Spleen (tissue), 11 donors: ENCODE measurements around the gene HSBP1. TPM values are rescaled to one million over a fixed set of nuclear protein-coding genes. Genes with fewer than 3 reads are reported as not detected.

Source experiments
- DNase-seq: peaks from one replicate; pipeline ENCODE4 v3.0.0-alpha.2; 2020
- H3K27ac ChIP-seq, 8 donors: fragments of 200-600 bp; sonication (generic) in 7 of 8; 1 replicate in 4 of 8; 2 replicates in 4 of 8; pipeline versions ENCODE4 v1.5.0 to v1.8.0; 2016 to 2021; ENCODE audit warnings: inconsistent platforms in 4 of 8, mild to moderate bottlenecking in 4 of 8, moderate library complexity in 1 of 8
- H3K27me3 ChIP-seq, 7 donors: fragments of 200-600 bp; sonication (generic) in 6 of 7; replicated peaks in 1 of 7; 1 replicate in 4 of 7; 2 replicates in 3 of 7; pipeline versions ENCODE4 v1.5.0 to v1.8.0; 2016 to 2021; ENCODE audit warnings: inconsistent platforms in 3 of 7, mild to moderate bottlenecking in 1 of 7
- H3K36me3 ChIP-seq, 6 donors: fragments of 200-600 bp; sonication (generic) in 5 of 6; 1 replicate in 4 of 6; 2 replicates in 2 of 6; pipeline versions ENCODE4 v1.5.0 to v1.8.0; 2016 to 2021; ENCODE audit warnings: inconsistent platforms in 2 of 6
- H3K4me1 ChIP-seq, 6 donors: fragments of 200-600 bp; sonication (generic) in 5 of 6; 1 replicate in 3 of 6; 2 replicates in 3 of 6; pipeline versions ENCODE4 v1.5.0 to v1.8.0; 2016 to 2021; ENCODE audit warnings: inconsistent platforms in 3 of 6
- H3K4me3 ChIP-seq, 8 donors: fragments of 200-600 bp; sonication (generic) in 7 of 8; 1 replicate in 4 of 8; 2 replicates in 4 of 8; pipeline versions ENCODE4 v1.5.0 to v1.8.0; 2016 to 2021; ENCODE audit warnings: inconsistent platforms in 4 of 8, mild to moderate bottlenecking in 4 of 8, moderate library complexity in 2 of 8
- H3K9me3 ChIP-seq, 8 donors: fragments of 200-600 bp; sonication (generic) in 7 of 8; 1 replicate in 4 of 8; 2 replicates in 4 of 8; pipeline versions ENCODE4 v1.5.0 to v1.8.0; 2016 to 2021; ENCODE audit warnings: inconsistent platforms in 4 of 8
- CTCF ChIP-seq, 11 experiments: fragments of 200-600 bp in 7 of 11; fragments of 450-650 bp in 4 of 11; sonication (generic) in 4 of 11; IDR thresholded peaks in 8 of 11; conservative IDR thresholded peaks in 3 of 11; 1 replicate in 7 of 11; 2 replicates in 4 of 11; pipeline versions ENCODE4 v1.4.0 to v1.8.0; 2016 to 2021; ENCODE audit warnings: antibody characterized with exemption in 11 of 11, inconsistent platforms in 4 of 11, mild to moderate bottlenecking in 1 of 11
- POLR2A ChIP-seq, 3 donors: fragments of 450-650 bp; IDR thresholded peaks; one replicate each; pipeline ENCODE4 v1.5.1; 2017; ENCODE audit warnings: antibody characterized with exemption in 3 of 3, mild to moderate bottlenecking in 1 of 3
- POLR2AphosphoS5 ChIP-seq, 3 donors: sonication (generic); formaldehyde crosslinking; IDR thresholded peaks; one replicate each; pipeline ENCODE4 v1.5.1; 2017; ENCODE audit warnings: antibody characterized with exemption in 3 of 3
- WGBS, 5 donors: extraction: QIAGEN DNeasy Blood & Tissue Kit in 3 of 5; methylation state at CpG; one replicate each; pipeline versions ENCODE4 v1.1.5 to v1.1.7; 2013 to 2018; 5-methylcytosine and 5-hydroxymethylcytosine counted together
- intact Hi-C: fragments of 100-400 bp; cut with DNase I; formaldehyde crosslinking; loops from one replicate; pipeline ENCODE4 v1.15.0; 2023; ENCODE audit warnings: low total_unique reads
- polyA plus RNA-seq, 3 donors: library from polyadenylated mRNA; stranded (reverse); fragments of 200-250 nt; gene quantifications; one replicate each; pipeline ENCODE4 v1.2.1, GENCODE V29; 2013
- total RNA-seq, 7 donors: library from RNA; depleted of rRNA in 3 of 7; stranded (reverse); fragments of >200 nt in 3 of 7; fragmentation: NEBNext Ultra II Directional in 4 of 7; extraction: Animal tissue kit (Norgen Biotek cat#: 25700) in 4 of 7; gene quantifications; one replicate each; pipeline versions ENCODE4 v1.1.0 to v1.2.1, GENCODE V29; 2016 to 2021
- donor health status: healthy with polysubstance abuse.
- donor health status: DM: no; HTN: no; CAD: no; lungs with moderate emphysema.
- donor health status: DM: no; HTN: no; CAD: no.
- donor health status: Bipolar disorder and iron deficiency.
- donor health status: healthy.
- donor health status: DM: no; HTN: no; CAD: no.
- donor health status: DM: yes; HTN: yes; CAD: no.

The HSBP1 gene
- total and polyA plus RNA-seq, 10 donors = 11.0 to 68.5 (median 38.7) TPM

- intact Hi-C loops = no loop called here
- 63 to 76% (median 68%) methylated on average over 8 of the region's 8 CpGs for WGBS, 5 donors
- Histone ChIP-seq H3K27ac (no peak overlapping the region), H3K27me3 (peaks cover 0 to 4% (median 0%) of the 10 kb centered on the region in 7 donors), H3K4me1 (peaks cover 0 to 4% (median under 1%) of the 10 kb centered on the region in 6 donors), H3K4me3 (no peak overlapping the region), H3K36me3 (no peaks in the 10 kb centered on the region), H3K9me3 (no peaks in the 10 kb centered on the region)
- TF ChIP-seq POLR2AphosphoS5 (IDR thresholded peaks at IDR 0.05) (no peak), CTCF (IDR thresholded peaks at IDR 0.05 in 8 of 11, conservative IDR thresholded peaks at IDR 0.05 in 3 of 11) (no peak), POLR2A (IDR thresholded peaks at IDR 0.05) (no peak)
- DNase-seq = no peak
These were observed 11.6 kb downstream of the HSBP1 start for GRCh38 chr16:83819361-83819760.

- intact Hi-C loops = loop anchor here (5.0 to 10.0 kb wide), 2 partner anchors 51 to 238 kb away; no protein-coding TSS in a partner anchor
- WGBS, 5 donors = 43 to 49% (median 44%) methylated on average over 21 of the region's 21 CpGs
- Histone ChIP-seq H3K9me3 (no peaks in the 10 kb centered on the region), H3K27ac (no peak overlapping the region), H3K4me3 (no peak overlapping the region), H3K36me3 (no peaks in the 10 kb centered on the region), H3K27me3 (peaks cover 0 to under 1% (median 0%) of the 10 kb centered on the region in 7 donors), H3K4me1 (peaks cover 0 to 8% (median 5%) of the 10 kb centered on the region in 6 donors)
- peak; percentile 94 for DNase-seq
- TF ChIP-seq CTCF (IDR thresholded peaks at IDR 0.05 in 8 of 11, conservative IDR thresholded peaks at IDR 0.05 in 3 of 11) (peak; percentile 72 to 96 (median 92)), POLR2A (IDR thresholded peaks at IDR 0.05) (no peak), POLR2AphosphoS5 (IDR thresholded peaks at IDR 0.05) (peak; percentile 15 to 54 (median 52))
These were observed 18.6 kb downstream of the HSBP1 start for GRCh38 chr16:83826146-83826913.

- TF ChIP-seq CTCF (IDR thresholded peaks at IDR 0.05 in 8 of 11, conservative IDR thresholded peaks at IDR 0.05 in 3 of 11) (no peak), POLR2AphosphoS5 (IDR thresholded peaks at IDR 0.05) (no peak), POLR2A (IDR thresholded peaks at IDR 0.05) (no peak)
- intact Hi-C loops = no loop called here
- H3K27me3 ChIP-seq = no peaks in the 10 kb centered on the region
- no peak overlapping the region for H3K27ac ChIP-seq
- peaks cover 0 to 8% (median 5%) of the 10 kb centered on the region in 6 donors for H3K4me1 ChIP-seq
- WGBS, 5 donors = 90 to 94% (median 92%) methylated on average over 26 to 33 of the region's 33 CpGs
- H3K36me3 ChIP-seq = no peaks in the 10 kb centered on the region
- H3K4me3 ChIP-seq = no peak overlapping the region
- no peak for DNase-seq
- no peaks in the 10 kb centered on the region for H3K9me3 ChIP-seq
These were observed 22.5 kb downstream of the HSBP1 start for GRCh38 chr16:83830091-83830768.
